Cardiac muscle cell (in vitro differentiated cells and primary cell): ENCODE results near the gene ZNRF3. TPM values are rescaled to one million over a fixed set of nuclear protein-coding genes. Genes with fewer than 3 reads are reported as not detected.
"Not testable (repeated sequence)": the region's sequence is repeated elsewhere in the genome, so short reads cannot be mapped to it uniquely, and the experiment has no call there.

Experiments used
- DNase-seq, 2 donors: peaks; one replicate each; pipeline versions ENCODE4 v3.0.0 to v3.0.0-alpha.2; 2010 to 2017; ENCODE audit warnings: low read depth in 1 of 2, low spot score in 1 of 2
- H3K27ac ChIP-seq: fragments of 200-600 bp; sonication (generic); 2 replicates; pipeline ENCODE4 v1.5.1; 2016
- H3K27me3 ChIP-seq: fragments of 200-600 bp; sonication (generic); 2 replicates; pipeline ENCODE4 v1.6.0; 2016; ENCODE audit warnings: control low read depth
- H3K36me3 ChIP-seq: fragments of 200-600 bp; sonication (generic); 2 replicates; pipeline ENCODE4 v1.5.1; 2016; ENCODE audit warnings: control low read depth
- H3K4me1 ChIP-seq: fragments of 200-600 bp; sonication (generic); 2 replicates; pipeline ENCODE4 v1.8.1; 2017; ENCODE audit warnings: low read depth, mild to moderate bottlenecking, mixed run types
- H3K4me3 ChIP-seq: fragments of 200-600 bp; sonication (generic); 2 replicates; pipeline ENCODE4 v1.5.1; 2016; ENCODE audit warnings: mild to moderate bottlenecking
- H3K9me3 ChIP-seq: fragments of 200-600 bp; sonication (generic); 2 replicates; pipeline ENCODE4 v1.5.1; 2017; ENCODE audit warnings: low read depth, mild to moderate bottlenecking, control low read depth
- CTCF ChIP-seq: IDR thresholded peaks from 2 replicates; pipeline ENCODE4 v1.5.1; 2012; ENCODE audit warnings: low read depth, mild to moderate bottlenecking, low read length
- polyA plus RNA-seq: library from polyadenylated mRNA; unstranded; fragments of >200 nt; fragmentation: Nextera tagmentation; extraction: Ambion mirVana; gene quantifications from 2 replicates; pipeline ENCODE4 v1.2.1, GENCODE V29; 2016
- total RNA-seq: library from RNA; depleted of rRNA; stranded (reverse); fragments of >200 nt; gene quantifications from 2 replicates; pipeline ENCODE4 v1.2.3, GENCODE V29; 2016

The ZNRF3 gene
- total and polyA plus RNA-seq, 2 experiments from 2014 or later, result 23.8 to 40.4 TPM

GRCh38 chr22:29039148-29039547 lies 155.8 kb downstream of the ZNRF3 start:
- Histone ChIP-seq H3K9me3 (no peaks in the 10 kb centered on the region), H3K36me3 (peaks cover 10% of the 10 kb centered on the region), H3K4me1 (no peaks in the 10 kb centered on the region), H3K4me3 (no peak overlapping the region), H3K27ac (peak overlapping the region; percentile 19), H3K27me3 (no peaks in the 10 kb centered on the region)
- no peak for DNase-seq
- no peak for TF ChIP-seq CTCF

GRCh38 chr22:29039684-29040083 lies 156.3 kb downstream of the ZNRF3 start:
- DNase-seq, H3K4me1 ChIP-seq, H3K9me3 ChIP-seq, H3K27ac ChIP-seq, H3K27me3 ChIP-seq, H3K4me3 ChIP-seq: not testable (repeated sequence)
- peaks cover 13% of the 10 kb centered on the region for H3K36me3 ChIP-seq

- no peaks in the 10 kb centered on the region for H3K9me3 ChIP-seq
- H3K4me3 ChIP-seq, result no peak overlapping the region
- no peaks in the 10 kb centered on the region for H3K27me3 ChIP-seq
- DNase-seq, result peak; percentile 75 to 95
- peak; percentile 97 for TF ChIP-seq CTCF
- no peaks in the 10 kb centered on the region for H3K4me1 ChIP-seq
- H3K27ac ChIP-seq, result no peak overlapping the region
- peaks cover 17% of the 10 kb centered on the region for H3K36me3 ChIP-seq
Measured at GRCh38 chr22:29040385-29041275, 157.3 kb downstream of the ZNRF3 start.

- peak in 1 of 2 donors; percentile 83 for DNase-seq
- no peak overlapping the region for H3K27ac ChIP-seq
- H3K9me3 ChIP-seq, result no peaks in the 10 kb centered on the region
- H3K36me3 ChIP-seq, result peaks cover 23% of the 10 kb centered on the region
- H3K4me1 ChIP-seq, result no peaks in the 10 kb centered on the region
- no peak for TF ChIP-seq CTCF
- H3K4me3 ChIP-seq, result no peak overlapping the region
- no peaks in the 10 kb centered on the region for H3K27me3 ChIP-seq
Measured at GRCh38 chr22:29041408-29041807, 158.0 kb downstream of the ZNRF3 start.

- Histone ChIP-seq H3K27ac (no peak overlapping the region), H3K36me3 (peaks cover 47% of the 10 kb centered on the region), H3K4me3 (no peak overlapping the region), H3K27me3 (no peaks in the 10 kb centered on the region), H3K9me3 (no peaks in the 10 kb centered on the region), H3K4me1 (no peaks in the 10 kb centered on the region)
- no peak for TF ChIP-seq CTCF
- peak in 1 of 2 donors; percentile 76 for DNase-seq
Measured at GRCh38 chr22:29043906-29044575, 160.7 kb downstream of the ZNRF3 start.
